Stomach smooth muscle (tissue), 2 donors: Measurements from ENCODE around the gene ASTN2.

Experiments
- H3K27ac ChIP-seq: one replicate; pipeline ENCODE4 v1.7.0; 2013; ENCODE audit warnings: mild to moderate bottlenecking, low read length, inconsistent platforms
- H3K27me3 ChIP-seq, 2 donors: one replicate each; pipeline ENCODE4 v1.7.0; 2013; ENCODE audit warnings: low read length in 2 of 2; ENCODE audit not compliant: insufficient read depth in 2 of 2, control insufficient read depth in 1 of 2
- H3K36me3 ChIP-seq, 2 donors: one replicate each; pipeline ENCODE4 v1.7.0; 2013; ENCODE audit warnings: low read length in 2 of 2; ENCODE audit not compliant: control insufficient read depth in 2 of 2, insufficient read depth in 2 of 2
- H3K4me1 ChIP-seq: one replicate; pipeline ENCODE4 v1.7.0; 2013; ENCODE audit warnings: low read length; ENCODE audit not compliant: control insufficient read depth, insufficient read depth
- H3K4me3 ChIP-seq, 2 donors: one replicate each; pipeline ENCODE4 v1.7.0; 2013; ENCODE audit warnings: low read length in 2 of 2
- H3K9ac ChIP-seq, 2 donors: one replicate each; pipeline ENCODE4 v1.7.0; 2013; ENCODE audit warnings: low read length in 2 of 2, mild to moderate bottlenecking in 1 of 2
- H3K9me3 ChIP-seq, 2 donors: one replicate each; pipeline ENCODE4 v1.7.0; 2013; ENCODE audit warnings: low read length in 2 of 2; ENCODE audit not compliant: control insufficient read depth in 2 of 2
- donor health status: healthy.
- donor health status: Pancreatic carcinoma.

The ASTN2 gene

DNA sequence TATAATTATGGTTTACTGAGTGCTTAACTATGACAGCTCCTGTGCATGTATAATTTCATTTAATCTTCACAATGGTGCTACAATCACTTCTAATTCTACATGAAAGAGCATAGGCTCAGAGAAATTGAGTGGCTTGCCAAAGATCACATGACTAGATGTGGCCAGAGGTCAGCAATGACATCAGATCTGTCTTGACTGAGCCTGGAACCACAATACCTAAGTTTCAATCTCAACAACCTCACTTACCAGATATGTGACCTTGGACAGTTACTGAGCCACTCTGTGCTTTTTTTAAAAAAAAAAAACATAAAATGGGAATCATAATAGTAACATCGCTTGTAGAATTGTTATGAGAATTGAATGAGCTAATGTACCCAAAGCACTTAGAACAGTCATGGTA lies 597.1 kb downstream of the ASTN2 start:
- Histone ChIP-seq H3K4me1 (no peaks in the 10 kb centered on the region), H3K9ac (no peak overlapping the region), H3K9me3 (no peaks in the 10 kb centered on the region), H3K36me3 (no peaks in the 10 kb centered on the region), H3K27ac (no peak overlapping the region), H3K4me3 (no peak overlapping the region), H3K27me3 (no peaks in the 10 kb centered on the region)

DNA sequence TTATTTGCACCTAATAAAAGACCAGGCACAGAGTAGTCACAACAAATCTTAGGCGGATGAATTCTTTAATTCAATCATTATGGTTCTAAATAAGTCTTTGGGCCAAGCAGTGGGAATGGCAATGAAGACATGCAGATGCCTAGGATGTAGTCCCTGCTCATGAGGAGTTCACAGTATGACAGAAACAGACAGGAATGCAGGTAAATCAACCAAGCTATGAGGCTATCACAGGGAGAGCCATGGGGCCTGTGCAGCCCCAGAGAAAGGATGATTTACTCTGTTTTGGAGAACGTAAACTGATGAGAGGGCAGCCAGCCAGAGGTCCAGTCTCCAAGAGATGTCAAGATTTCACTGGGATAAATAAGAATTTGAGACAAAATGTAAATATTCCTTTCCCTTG lies 598.4 kb downstream of the ASTN2 start:
- Histone ChIP-seq H3K9ac (no peak overlapping the region), H3K9me3 (no peaks in the 10 kb centered on the region), H3K27ac (no peak overlapping the region), H3K4me3 (no peak overlapping the region), H3K27me3 (no peaks in the 10 kb centered on the region), H3K4me1 (no peaks in the 10 kb centered on the region), H3K36me3 (no peaks in the 10 kb centered on the region)

DNA sequence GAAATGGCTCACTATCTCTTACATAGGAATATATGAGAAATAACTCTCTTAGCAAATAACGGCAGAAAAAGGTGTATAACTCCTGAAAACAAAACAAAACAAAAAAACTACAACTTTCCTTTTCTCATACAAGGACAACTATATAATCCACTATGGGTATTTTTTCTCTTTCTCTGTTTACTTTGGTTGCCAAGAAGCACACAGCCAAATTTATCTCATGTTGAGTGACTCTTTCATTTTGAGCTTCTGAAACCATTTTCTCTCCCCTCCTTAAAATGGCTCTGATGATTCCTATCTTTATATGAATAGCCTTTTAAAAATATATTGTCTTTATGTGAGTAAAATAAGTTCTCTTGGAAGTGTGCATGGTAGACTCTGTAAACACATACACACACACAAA lies 599.0 kb downstream of the ASTN2 start:
- no peak overlapping the region for H3K9ac ChIP-seq
- no peaks in the 10 kb centered on the region for H3K9me3 ChIP-seq
- H3K27ac ChIP-seq = no peak overlapping the region
- H3K4me1 ChIP-seq = no peaks in the 10 kb centered on the region
- H3K4me3 ChIP-seq = no peak overlapping the region
- H3K36me3 ChIP-seq = no peaks in the 10 kb centered on the region
- H3K27me3 ChIP-seq = no peaks in the 10 kb centered on the region

DNA sequence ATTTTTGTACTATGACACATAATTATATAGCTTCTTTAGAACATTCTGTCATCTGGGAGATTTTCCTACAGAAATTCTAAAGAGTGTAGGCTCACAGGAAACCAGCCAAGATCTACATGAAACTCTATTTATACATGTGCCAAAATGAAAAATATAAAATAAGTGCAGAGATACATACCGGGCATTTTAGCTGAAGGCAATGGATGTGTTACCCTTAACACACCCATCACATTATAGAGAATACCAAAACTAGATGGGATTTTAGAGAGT lies 601.9 kb downstream of the ASTN2 start:
- no peak overlapping the region for H3K27ac ChIP-seq
- H3K4me1 ChIP-seq = no peaks in the 10 kb centered on the region
- no peak overlapping the region for H3K4me3 ChIP-seq
- no peaks in the 10 kb centered on the region for H3K36me3 ChIP-seq
- no peak overlapping the region for H3K9ac ChIP-seq
- no peaks in the 10 kb centered on the region for H3K27me3 ChIP-seq
- no peaks in the 10 kb centered on the region for H3K9me3 ChIP-seq

DNA sequence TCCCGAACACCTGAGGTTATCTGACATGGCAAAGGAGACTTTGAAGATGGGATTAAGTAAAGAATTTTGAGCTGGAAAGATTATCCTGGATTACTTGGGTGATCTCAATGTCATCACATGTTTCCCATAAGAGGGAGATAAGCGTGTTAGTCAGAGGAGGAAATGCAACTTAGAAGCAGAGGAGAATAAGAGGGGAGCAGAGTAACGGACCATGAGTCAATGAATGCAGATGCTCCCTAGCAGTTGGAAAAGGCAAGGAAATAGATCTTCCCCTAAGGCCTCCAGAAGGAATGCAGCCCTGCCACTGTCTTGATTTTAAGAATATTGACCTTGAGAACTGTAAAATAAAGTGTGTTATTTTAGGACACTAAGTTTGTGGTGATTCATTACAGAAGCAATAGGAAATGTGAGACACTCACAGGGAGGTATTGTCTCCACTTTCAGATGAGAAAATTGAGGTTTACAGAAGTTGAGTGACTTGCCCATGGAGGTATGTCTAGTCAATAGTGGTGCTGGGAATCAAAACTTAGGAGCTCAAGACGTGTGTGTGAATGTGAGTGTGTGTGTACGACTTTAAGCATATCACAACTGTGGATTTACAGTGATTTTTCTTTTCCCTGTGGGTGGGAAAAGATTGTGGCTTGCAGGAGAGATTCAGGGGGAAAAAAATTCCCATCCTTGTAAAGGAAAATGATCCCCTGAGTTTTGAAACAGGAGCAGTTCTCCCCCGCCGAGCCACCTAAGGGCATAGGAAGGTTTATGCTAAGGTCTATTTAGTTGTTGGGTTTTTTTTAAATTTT lies 602.4 kb downstream of the ASTN2 start:
- H3K9me3 ChIP-seq = no peaks in the 10 kb centered on the region
- no peak overlapping the region for H3K9ac ChIP-seq
- no peak overlapping the region for H3K27ac ChIP-seq

DNA sequence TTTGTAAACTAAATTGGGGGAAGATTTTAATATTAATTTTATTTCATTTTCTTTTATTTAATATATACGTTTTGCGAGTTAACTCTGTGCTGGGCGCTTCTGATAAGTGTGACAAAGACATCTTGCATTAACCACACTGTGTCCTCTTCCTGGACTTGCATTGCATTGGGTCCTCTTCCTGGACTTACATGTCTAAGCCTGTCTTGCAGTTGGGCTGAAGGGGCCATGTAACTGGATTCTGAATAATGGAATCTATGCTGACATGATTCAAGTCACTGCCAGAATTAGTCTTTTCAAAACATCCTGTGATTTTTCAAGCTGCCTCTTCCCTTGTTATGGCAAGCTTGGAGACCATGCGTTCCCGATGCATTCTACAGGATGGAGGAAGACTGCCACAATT lies 605.2 kb downstream of the ASTN2 start:
- no peaks in the 10 kb centered on the region for H3K9me3 ChIP-seq
- no peak overlapping the region for H3K4me3 ChIP-seq
- no peak overlapping the region for H3K27ac ChIP-seq
- no peaks in the 10 kb centered on the region for H3K4me1 ChIP-seq
- no peaks in the 10 kb centered on the region for H3K36me3 ChIP-seq
- no peak overlapping the region for H3K9ac ChIP-seq
- H3K27me3 ChIP-seq = no peaks in the 10 kb centered on the region

More for the DNA sequence above, 602.4 kb downstream of the ASTN2 start:
- H3K36me3 ChIP-seq = no peaks in the 10 kb centered on the region
- H3K4me1 ChIP-seq = no peaks in the 10 kb centered on the region
- no peaks in the 10 kb centered on the region for H3K27me3 ChIP-seq
- H3K4me3 ChIP-seq = no peak overlapping the region

DNA sequence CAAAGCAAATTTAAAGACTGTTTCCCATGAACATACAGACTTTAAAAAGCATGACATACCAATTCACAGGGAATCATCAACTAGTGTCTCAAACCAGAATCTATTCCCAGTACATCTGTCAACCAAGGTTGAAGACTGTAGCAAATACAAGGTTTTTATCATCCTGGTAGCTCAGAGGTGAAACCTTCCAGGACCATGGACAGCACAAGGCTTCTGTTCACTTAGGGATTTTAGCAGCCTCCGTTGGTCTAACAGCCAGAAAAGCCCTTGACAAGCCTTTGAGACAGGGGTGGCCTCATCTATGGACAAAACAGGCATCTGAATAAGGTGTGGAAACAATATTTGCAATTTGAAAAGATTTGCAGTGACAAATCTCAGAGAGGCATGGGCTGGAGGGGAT lies 608.8 kb downstream of the ASTN2 start:
- no peak overlapping the region for H3K4me3 ChIP-seq
- no peaks in the 10 kb centered on the region for H3K9me3 ChIP-seq
- no peaks in the 10 kb centered on the region for H3K4me1 ChIP-seq
- no peak overlapping the region for H3K9ac ChIP-seq
- H3K27ac ChIP-seq = no peak overlapping the region
- H3K27me3 ChIP-seq = no peaks in the 10 kb centered on the region
- no peaks in the 10 kb centered on the region for H3K36me3 ChIP-seq

DNA sequence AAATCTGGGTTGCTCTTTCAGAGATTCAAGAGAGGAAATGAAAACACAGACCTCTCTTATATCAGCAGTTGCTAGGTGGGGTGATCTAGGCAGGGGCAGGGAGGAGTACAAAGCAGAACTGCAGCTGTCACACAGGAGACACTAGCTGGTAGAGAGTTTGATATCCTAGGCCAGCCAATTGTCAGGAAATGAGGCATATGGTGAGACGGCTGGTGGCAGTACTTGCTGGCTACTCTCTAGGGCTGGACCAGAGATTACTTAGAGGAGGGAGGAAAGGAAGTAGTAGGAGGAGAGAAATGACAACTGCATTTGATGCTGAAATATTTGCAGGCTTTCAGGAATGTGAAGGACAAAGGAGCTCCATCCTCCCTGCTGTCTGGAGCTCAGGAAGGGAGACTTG lies 614.0 kb downstream of the ASTN2 start:
- Histone ChIP-seq H3K9ac (no peak overlapping the region), H3K27ac (no peak overlapping the region), H3K4me3 (no peak overlapping the region), H3K36me3 (no peaks in the 10 kb centered on the region), H3K9me3 (no peaks in the 10 kb centered on the region), H3K4me1 (no peaks in the 10 kb centered on the region), H3K27me3 (no peaks in the 10 kb centered on the region)

DNA sequence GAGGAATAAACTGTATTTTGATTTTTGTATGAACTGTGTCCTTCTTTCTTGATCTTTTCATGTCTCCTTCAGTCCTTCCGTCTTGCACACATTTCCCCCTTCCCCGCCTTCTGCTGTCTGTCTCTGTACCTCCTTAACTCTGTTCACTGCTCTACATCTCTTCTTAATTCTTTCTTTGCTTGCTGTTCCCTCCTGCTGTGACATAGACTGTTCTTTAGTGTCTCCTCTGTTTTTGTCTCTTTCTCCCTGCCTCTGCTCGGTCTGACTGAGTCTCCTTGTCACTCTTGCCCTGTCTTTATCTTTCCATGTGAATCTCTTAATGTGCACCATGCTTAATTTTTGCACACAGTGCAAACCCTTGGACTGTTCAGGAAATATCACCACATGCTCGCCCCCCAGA lies 614.8 kb downstream of the ASTN2 start:
- no peaks in the 10 kb centered on the region for H3K27me3 ChIP-seq
- no peak overlapping the region for H3K9ac ChIP-seq
- H3K4me1 ChIP-seq = no peaks in the 10 kb centered on the region
- H3K4me3 ChIP-seq = no peak overlapping the region
- no peak overlapping the region for H3K27ac ChIP-seq
- no peaks in the 10 kb centered on the region for H3K9me3 ChIP-seq
- H3K36me3 ChIP-seq = no peaks in the 10 kb centered on the region

DNA sequence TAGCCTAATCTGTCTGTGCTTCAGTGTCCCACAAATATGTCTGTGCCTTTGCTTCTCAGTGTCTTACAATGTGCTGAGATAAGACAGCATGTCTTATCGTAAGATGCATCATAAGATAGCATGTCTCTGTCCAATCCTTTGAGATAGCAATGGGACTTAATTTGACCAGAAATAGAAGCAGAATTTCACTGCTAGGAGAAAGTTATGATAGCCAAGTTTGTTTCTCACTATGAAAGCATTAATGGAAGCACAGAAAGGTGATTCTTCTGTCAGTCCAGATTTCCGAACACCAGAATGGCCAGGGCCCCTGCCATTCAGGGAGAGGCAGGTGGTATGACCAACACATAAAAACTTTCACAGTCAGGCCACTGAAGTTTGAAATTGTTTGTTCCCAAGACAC lies 616.3 kb downstream of the ASTN2 start:
- Histone ChIP-seq H3K27me3 (no peaks in the 10 kb centered on the region), H3K27ac (no peak overlapping the region), H3K36me3 (no peaks in the 10 kb centered on the region), H3K9me3 (no peaks in the 10 kb centered on the region), H3K9ac (no peak overlapping the region), H3K4me1 (no peaks in the 10 kb centered on the region), H3K4me3 (no peak overlapping the region)

DNA sequence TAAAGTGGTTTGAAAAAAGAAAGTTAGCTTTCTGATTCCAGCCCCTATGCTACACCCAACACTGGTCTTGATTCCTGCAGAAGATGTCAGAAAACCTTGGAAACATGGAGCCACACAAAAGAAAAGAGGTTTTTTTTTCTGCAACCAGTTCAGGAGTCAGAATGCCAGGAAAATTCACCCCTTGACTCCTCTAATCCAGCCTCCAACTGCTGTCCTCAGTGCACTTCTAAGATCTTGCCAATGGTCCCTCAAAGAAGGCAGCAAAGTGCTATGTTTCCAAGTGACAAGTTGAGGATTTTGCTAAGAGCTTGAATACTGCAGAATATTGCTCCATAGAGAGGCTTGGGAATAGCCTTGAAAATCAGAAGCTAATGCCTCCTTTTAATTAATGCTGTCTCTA lies 617.6 kb downstream of the ASTN2 start:
- no peak overlapping the region for H3K27ac ChIP-seq
- no peaks in the 10 kb centered on the region for H3K9me3 ChIP-seq
- H3K4me3 ChIP-seq = no peak overlapping the region
- H3K27me3 ChIP-seq = no peaks in the 10 kb centered on the region
- H3K9ac ChIP-seq = no peak overlapping the region
- no peaks in the 10 kb centered on the region for H3K4me1 ChIP-seq
- H3K36me3 ChIP-seq = no peaks in the 10 kb centered on the region
